Activated naive CD8-positive, alpha-beta T cell (primary cell): ENCODE measurements around the gene E2F3.
"Not testable (repeated sequence)": the region's sequence is repeated elsewhere in the genome, so short reads cannot be mapped to it uniquely, and the experiment has no call there.

Experiments used
- H3K27ac Mint-ChIP-seq: one replicate; pipeline ENCODE4 v1.8.0; 2021; ENCODE audit warnings: mixed read lengths
- H3K27me3 Mint-ChIP-seq: one replicate; pipeline ENCODE4 v1.8.0; 2021; ENCODE audit warnings: mixed read lengths
- H3K36me3 Mint-ChIP-seq: one replicate; pipeline ENCODE4 v1.8.0; 2021; ENCODE audit warnings: mixed read lengths
- H3K4me1 Mint-ChIP-seq: one replicate; pipeline ENCODE4 v1.8.0; 2021; ENCODE audit warnings: low read depth, mixed read lengths
- H3K4me3 Mint-ChIP-seq: one replicate; pipeline ENCODE4 v1.8.0; 2021; ENCODE audit warnings: mild to moderate bottlenecking, mixed read lengths
- H3K9me3 Mint-ChIP-seq: one replicate; pipeline ENCODE4 v1.8.0; 2021; ENCODE audit warnings: low read depth, mixed read lengths

Gene E2F3

GRCh38 chr6:20459682-20460081, 58.0 kb downstream of the E2F3 start:
- Mint-ChIP-seq H3K36me3 (peaks cover 12% of the 10 kb centered on the region), H3K27me3 (no peaks in the 10 kb centered on the region), H3K27ac (no peak overlapping the region), H3K9me3 (no peaks in the 10 kb centered on the region), H3K4me1 (peaks cover 6% of the 10 kb centered on the region), H3K4me3 (no peak overlapping the region)

GRCh38 chr6:20461576-20461975, 59.9 kb downstream of the E2F3 start:
- H3K36me3 Mint-ChIP-seq, result peaks cover 21% of the 10 kb centered on the region
- H3K27me3 Mint-ChIP-seq, result no peaks in the 10 kb centered on the region
- H3K9me3 Mint-ChIP-seq, result peaks cover 3% of the 10 kb centered on the region
- H3K4me1 Mint-ChIP-seq, result peaks cover 1% of the 10 kb centered on the region
- no peak overlapping the region for H3K27ac Mint-ChIP-seq
- no peak overlapping the region for H3K4me3 Mint-ChIP-seq

GRCh38 chr6:20463396-20463795, 61.7 kb downstream of the E2F3 start:
- H3K27ac Mint-ChIP-seq, result no peak overlapping the region
- no peaks in the 10 kb centered on the region for H3K27me3 Mint-ChIP-seq
- peaks cover 4% of the 10 kb centered on the region for H3K4me1 Mint-ChIP-seq

GRCh38 chr6:20464041-20464440, 62.4 kb downstream of the E2F3 start:
- H3K27ac Mint-ChIP-seq, result no peak overlapping the region
- H3K36me3 Mint-ChIP-seq, result peaks cover 16% of the 10 kb centered on the region
- peaks cover 3% of the 10 kb centered on the region for H3K9me3 Mint-ChIP-seq
- no peaks in the 10 kb centered on the region for H3K27me3 Mint-ChIP-seq
- peaks cover 4% of the 10 kb centered on the region for H3K4me1 Mint-ChIP-seq
- H3K4me3 Mint-ChIP-seq, result no peak overlapping the region

More at GRCh38 chr6:20463396-20463795, 61.7 kb downstream of the E2F3 start:
- Mint-ChIP-seq H3K36me3 (peaks cover 17% of the 10 kb centered on the region), H3K9me3 (peaks cover 3% of the 10 kb centered on the region), H3K4me3 (no peak overlapping the region)

GRCh38 chr6:20464847-20465246, 63.2 kb downstream of the E2F3 start:
- Mint-ChIP-seq H3K27ac (no peak overlapping the region), H3K36me3 (peaks cover 17% of the 10 kb centered on the region), H3K9me3 (peaks cover 3% of the 10 kb centered on the region), H3K27me3 (no peaks in the 10 kb centered on the region), H3K4me1 (peaks cover 4% of the 10 kb centered on the region), H3K4me3 (no peak overlapping the region)

GRCh38 chr6:20465616-20466015, 63.9 kb downstream of the E2F3 start:
- peaks cover 13% of the 10 kb centered on the region for H3K36me3 Mint-ChIP-seq
- H3K4me3 Mint-ChIP-seq, H3K4me1 Mint-ChIP-seq, H3K9me3 Mint-ChIP-seq, H3K27ac Mint-ChIP-seq, H3K27me3 Mint-ChIP-seq: not testable (repeated sequence)

- peaks cover 3% of the 10 kb centered on the region for H3K9me3 Mint-ChIP-seq
- H3K27ac Mint-ChIP-seq, result no peak overlapping the region
- no peak overlapping the region for H3K4me3 Mint-ChIP-seq
- H3K4me1 Mint-ChIP-seq, result peaks cover 7% of the 10 kb centered on the region
- H3K27me3 Mint-ChIP-seq, result no peaks in the 10 kb centered on the region
- H3K36me3 Mint-ChIP-seq, result peaks cover 13% of the 10 kb centered on the region
These were observed 65.8 kb downstream of the E2F3 start for GRCh38 chr6:20467437-20467836.

GRCh38 chr6:20468209-20468608, 66.5 kb downstream of the E2F3 start:
- Mint-ChIP-seq H3K27ac (no peak overlapping the region), H3K9me3 (peaks cover 3% of the 10 kb centered on the region), H3K4me3 (no peak overlapping the region), H3K27me3 (no peaks in the 10 kb centered on the region), H3K4me1 (peaks cover 7% of the 10 kb centered on the region), H3K36me3 (peaks cover 13% of the 10 kb centered on the region)

- Mint-ChIP-seq H3K36me3 (peaks cover 5% of the 10 kb centered on the region), H3K4me3 (no peak overlapping the region), H3K9me3 (no peaks in the 10 kb centered on the region), H3K4me1 (peaks cover 3% of the 10 kb centered on the region), H3K27me3 (no peaks in the 10 kb centered on the region), H3K27ac (no peak overlapping the region)
These were observed 71.1 kb downstream of the E2F3 start for GRCh38 chr6:20472748-20473147.

GRCh38 chr6:20473518-20473917, 71.8 kb downstream of the E2F3 start:
- Mint-ChIP-seq H3K4me3 (no peak overlapping the region), H3K36me3 (peaks cover 5% of the 10 kb centered on the region), H3K4me1 (peaks cover 3% of the 10 kb centered on the region), H3K27me3 (no peaks in the 10 kb centered on the region), H3K27ac (no peak overlapping the region), H3K9me3 (no peaks in the 10 kb centered on the region)

- Mint-ChIP-seq H3K4me1 (peaks cover 2% of the 10 kb centered on the region), H3K9me3 (no peaks in the 10 kb centered on the region), H3K27me3 (no peaks in the 10 kb centered on the region), H3K36me3 (peaks cover 4% of the 10 kb centered on the region), H3K27ac (no peak overlapping the region), H3K4me3 (no peak overlapping the region)
These were observed 73.3 kb downstream of the E2F3 start for GRCh38 chr6:20474874-20475542.

GRCh38 chr6:20476501-20477043, 74.9 kb downstream of the E2F3 start:
- H3K27me3 Mint-ChIP-seq, result no peaks in the 10 kb centered on the region
- H3K36me3 Mint-ChIP-seq, result peaks cover 4% of the 10 kb centered on the region

GRCh38 chr6:20477485-20477884, 75.8 kb downstream of the E2F3 start:
- peaks cover 4% of the 10 kb centered on the region for H3K36me3 Mint-ChIP-seq
- no peaks in the 10 kb centered on the region for H3K9me3 Mint-ChIP-seq
- H3K4me3 Mint-ChIP-seq, result no peak overlapping the region
- no peaks in the 10 kb centered on the region for H3K4me1 Mint-ChIP-seq
- H3K27ac Mint-ChIP-seq, result no peak overlapping the region
- no peaks in the 10 kb centered on the region for H3K27me3 Mint-ChIP-seq

More at GRCh38 chr6:20476501-20477043, 74.9 kb downstream of the E2F3 start:
- Mint-ChIP-seq H3K4me1 (no peaks in the 10 kb centered on the region), H3K9me3 (no peaks in the 10 kb centered on the region), H3K27ac (no peak overlapping the region), H3K4me3 (no peak overlapping the region)

GRCh38 chr6:20479060-20479459, 77.4 kb downstream of the E2F3 start:
- H3K9me3 Mint-ChIP-seq, result no peaks in the 10 kb centered on the region
- peaks cover 7% of the 10 kb centered on the region for H3K36me3 Mint-ChIP-seq
- no peaks in the 10 kb centered on the region for H3K27me3 Mint-ChIP-seq
- H3K4me3 Mint-ChIP-seq, result no peak overlapping the region
- H3K4me1 Mint-ChIP-seq, result no peaks in the 10 kb centered on the region
- peak overlapping the region; percentile 58 for H3K27ac Mint-ChIP-seq

GRCh38 chr6:20479526-20479925, 77.8 kb downstream of the E2F3 start:
- Mint-ChIP-seq H3K27me3 (no peaks in the 10 kb centered on the region), H3K4me1 (no peaks in the 10 kb centered on the region), H3K36me3 (peaks cover 7% of the 10 kb centered on the region), H3K4me3 (no peak overlapping the region), H3K9me3 (no peaks in the 10 kb centered on the region), H3K27ac (no peak overlapping the region)

- Mint-ChIP-seq H3K27ac (no peak overlapping the region), H3K4me3 (no peak overlapping the region), H3K27me3 (no peaks in the 10 kb centered on the region), H3K36me3 (peaks cover 7% of the 10 kb centered on the region), H3K9me3 (no peaks in the 10 kb centered on the region), H3K4me1 (no peaks in the 10 kb centered on the region)
These were observed 79.6 kb downstream of the E2F3 start for GRCh38 chr6:20481281-20481680.
